Measurements from ENCODE around the gene PRKCB.

The PRKCB gene

DNA sequence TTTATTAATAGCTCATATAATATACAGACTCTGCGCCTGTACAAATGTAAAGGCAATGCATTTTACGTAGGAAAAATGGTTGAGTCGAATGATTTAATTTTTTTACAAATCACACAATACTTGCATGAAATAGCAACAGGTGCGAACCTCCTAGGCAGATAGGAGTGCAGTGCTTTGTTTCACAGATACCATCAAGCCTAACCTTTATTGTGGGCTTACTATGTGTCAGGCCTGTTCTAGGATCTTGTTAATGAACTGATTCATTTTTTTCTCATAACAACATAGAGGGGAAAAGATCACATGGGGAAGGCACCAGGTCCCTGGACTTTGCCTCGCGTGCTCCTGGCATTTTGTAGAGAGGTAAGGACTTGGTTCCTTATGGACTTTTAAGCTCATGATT lies 107.8 kb downstream of the PRKCB start:
- DNase-seq (ENCODE audit: low read depth) = no peak

DNA sequence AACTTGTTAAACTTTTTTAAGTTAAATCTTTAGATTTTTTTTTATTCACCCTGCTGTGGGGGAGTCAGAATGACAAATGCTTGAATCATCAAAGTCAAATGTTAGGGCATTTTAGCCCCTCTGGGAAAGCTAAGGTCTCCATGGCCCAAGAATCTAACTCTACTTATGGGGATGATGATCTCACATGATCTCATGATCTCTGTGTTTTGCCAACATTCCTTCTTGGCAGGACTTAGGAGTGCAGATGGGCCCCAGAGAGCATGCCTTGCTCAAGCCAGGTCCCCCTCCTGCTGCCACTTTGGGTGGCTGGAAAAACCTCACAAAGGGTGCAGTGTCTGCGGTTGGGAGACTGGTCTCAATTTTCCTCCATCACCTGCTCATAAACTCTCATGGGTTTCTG lies 108.6 kb downstream of the PRKCB start:
- no peak for DNase-seq (ENCODE audit: low read depth)

DNA sequence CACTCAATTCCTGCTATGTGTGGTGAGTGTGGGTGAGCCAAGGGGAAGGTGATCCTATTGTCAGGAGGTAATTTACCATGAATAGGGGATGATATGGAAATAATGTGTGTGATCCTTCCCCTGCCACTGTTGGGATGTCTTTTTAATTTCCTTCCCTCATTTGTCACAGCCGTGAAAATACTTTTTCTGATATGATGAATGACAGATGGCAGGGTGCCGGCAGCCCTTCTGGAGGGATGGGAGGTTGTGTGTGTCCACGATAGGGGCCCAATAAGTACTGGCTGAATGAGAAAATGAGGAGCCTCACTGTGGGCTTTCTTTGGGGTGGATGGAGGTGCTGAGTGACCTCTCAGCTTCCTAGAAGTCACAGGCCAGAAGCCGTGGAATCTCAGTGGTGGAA lies 109.5 kb downstream of the PRKCB start:
- DNase-seq (ENCODE audit: low read depth) = no peak

DNA sequence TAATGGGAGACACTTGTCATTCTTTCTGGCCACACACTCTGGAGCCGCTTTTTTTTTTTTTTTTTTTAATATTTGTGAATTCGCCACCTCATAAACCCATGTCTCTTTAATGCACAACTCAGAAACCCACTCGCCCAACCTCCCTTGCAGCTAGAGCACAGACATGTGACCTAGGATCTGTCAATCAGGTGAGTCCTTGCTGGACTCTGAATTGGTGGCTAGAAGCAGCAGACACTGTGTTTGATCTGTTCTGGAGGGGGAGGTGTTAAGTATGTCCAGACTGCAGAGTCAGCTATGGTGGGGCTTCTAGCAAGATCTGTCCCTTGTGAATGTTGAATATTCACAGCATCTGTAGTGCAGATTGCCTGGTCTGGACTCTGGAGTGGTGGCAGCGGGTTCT lies 112.1 kb downstream of the PRKCB start:
- DNase-seq (ENCODE audit: low read depth) = no peak

DNA sequence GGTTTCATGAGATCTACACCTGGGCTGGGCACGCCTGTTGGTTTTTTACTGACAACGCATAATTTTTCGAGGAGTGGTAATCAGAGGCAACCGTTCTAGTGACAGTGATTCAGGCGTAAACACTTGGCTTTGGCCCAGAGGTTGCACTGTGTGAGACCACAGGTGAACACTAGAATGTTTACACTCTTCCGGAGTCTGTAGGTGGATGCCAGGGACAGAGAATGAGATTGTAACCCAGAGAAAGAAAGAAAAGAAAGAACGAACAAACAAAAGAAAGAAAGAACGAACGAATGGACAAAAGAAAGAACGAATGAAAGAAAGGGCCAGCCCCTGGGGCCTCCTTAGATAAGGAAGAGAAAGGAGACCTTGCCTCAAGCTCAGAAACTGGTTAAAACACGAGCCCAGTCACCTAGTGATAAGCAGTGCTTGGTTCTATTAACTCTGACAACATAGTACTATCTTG lies 113.2 kb downstream of the PRKCB start:
- no peak for DNase-seq (ENCODE audit: low read depth)

DNA sequence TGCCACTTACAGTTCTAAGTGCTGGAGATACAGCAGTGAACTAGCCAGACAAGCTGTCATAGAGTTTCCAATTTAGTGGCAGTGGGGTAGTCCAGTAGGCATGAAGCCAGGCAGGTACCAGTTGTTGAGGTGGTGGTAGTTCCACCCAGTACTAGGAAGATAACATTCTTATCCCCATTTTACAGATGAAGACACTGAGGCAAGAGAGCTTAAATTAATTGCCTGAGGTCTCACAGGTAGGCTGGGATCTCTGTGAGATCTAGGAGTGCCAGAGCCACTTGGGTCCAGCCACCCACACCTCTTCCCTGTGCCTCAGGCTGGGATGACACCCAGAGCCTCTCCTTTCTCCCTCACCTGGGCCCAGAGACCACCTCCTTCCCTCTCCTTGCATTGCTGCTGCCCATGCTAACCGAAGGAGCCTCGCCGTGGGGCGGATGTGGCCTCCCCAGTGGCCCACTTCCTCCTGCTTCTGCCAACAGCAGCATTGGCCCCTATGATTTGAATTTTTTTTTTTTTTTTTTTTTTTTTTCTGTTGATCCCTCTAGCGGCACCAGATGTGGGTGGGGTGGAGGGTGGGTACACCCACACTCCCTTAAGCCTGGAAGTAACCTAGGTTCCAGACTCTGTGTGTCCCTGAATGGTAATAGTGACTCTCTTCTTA lies 114.0 kb downstream of the PRKCB start:
- no peak for DNase-seq (ENCODE audit: low read depth)

DNA sequence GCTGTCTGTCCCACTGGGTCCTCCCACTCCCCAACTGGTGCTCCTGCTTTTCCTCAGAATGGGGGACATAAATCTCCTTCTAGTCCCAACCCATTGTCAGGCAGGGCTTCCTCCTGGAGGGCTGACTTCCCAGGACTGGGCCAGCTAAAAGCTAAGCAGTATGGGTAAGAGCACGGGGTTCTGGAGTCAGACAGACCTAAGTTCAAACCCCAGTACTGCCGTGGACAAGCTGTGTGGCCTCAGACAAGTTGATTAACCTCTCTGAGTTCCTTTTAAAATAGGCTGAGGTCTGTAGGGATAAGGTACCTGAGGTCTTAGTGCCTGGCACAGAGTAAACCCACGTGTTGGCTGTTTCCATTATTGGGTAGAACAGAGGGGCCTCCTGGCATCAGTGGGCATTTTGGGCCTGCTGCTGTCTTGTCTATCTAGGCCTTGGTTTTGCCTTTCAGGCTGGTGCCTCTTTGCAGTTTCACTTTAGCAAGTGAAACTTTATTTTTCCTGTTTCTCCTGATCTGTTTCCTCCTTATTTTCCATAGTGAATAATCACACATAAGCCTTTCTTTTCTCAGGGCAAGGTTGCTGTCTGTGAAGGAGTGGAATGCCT lies 114.6 kb downstream of the PRKCB start:
- DNase-seq (ENCODE audit: low read depth) = no peak

DNA sequence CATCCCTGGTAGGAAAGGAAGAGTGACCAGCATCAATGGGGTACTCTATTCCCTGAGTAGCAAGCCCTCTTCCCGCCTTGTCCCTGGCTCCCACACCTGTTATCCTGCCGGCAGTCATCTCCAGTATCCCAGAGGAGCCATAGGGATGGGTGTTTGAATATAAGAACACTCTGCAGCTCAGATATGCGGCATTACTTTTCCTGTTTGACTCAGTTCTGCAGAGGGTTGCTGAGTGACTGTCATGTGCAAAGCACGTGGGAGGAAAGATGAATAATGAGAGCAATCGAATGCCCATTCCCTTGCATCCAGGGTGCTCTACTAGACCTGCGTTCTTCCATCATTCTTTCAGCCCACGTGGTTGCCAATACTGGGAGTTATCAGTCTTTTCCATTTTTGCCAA lies 115.1 kb downstream of the PRKCB start:
- DNase-seq (ENCODE audit: low read depth) = no peak

DNA sequence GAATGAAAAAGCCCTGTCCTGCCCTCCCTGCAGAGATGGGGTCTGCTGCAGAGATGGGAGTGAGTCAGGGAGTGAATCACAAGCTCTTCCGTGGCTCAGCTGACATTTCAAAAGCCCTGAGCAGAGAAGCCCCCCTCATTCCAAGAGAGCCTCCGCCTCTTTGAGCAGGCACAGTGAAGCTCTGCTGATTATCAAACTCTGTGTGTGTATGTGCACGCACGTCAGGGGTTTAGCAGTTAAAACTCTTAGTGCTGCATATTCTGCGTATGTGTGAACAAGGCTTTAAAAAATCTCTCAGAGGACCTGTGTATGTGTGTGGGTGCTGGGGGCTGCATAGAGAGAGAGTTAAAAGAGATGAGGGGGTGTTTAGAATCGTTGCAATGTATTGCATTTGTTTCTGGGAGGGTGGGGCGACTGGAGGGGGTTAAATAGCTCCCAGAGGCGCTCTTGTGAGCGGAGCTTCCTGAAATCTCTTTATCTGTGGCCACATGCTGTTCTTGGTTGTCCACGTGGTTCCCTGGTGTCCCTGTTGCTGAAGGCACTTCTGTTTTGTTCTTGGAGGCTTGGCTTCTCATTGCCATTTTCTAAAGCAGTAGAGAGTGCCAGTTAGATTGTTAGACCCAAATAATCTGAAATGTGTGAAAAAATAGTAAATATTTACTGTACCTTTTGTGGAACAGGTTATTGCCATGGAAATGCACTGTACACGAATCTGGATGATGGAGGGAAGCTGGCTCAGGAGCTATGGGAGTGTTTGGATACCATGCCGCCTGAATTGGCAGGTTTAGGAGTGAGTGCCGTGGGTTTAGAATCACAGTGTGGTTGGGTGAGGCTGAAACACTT lies 116.6 kb downstream of the PRKCB start:
- DNase-seq (ENCODE audit: low read depth) = no peak

DNA sequence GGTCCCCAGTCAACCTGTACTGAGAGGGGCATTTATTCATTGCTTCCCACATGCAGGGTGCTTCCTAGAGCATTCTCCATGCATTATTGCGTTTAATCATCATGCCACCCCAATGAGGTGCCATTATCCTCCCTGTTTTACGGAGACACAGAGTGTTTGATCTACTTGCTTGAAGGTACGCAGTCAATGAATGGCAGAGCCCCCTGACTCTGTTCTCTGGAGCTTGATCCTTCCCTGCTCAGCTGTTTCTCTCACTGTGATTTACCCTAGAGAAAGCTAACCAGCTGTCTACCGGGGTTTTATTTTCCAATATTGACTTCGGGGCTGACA lies 117.2 kb downstream of the PRKCB start:
- DNase-seq (ENCODE audit: low read depth) = no peak

DNA sequence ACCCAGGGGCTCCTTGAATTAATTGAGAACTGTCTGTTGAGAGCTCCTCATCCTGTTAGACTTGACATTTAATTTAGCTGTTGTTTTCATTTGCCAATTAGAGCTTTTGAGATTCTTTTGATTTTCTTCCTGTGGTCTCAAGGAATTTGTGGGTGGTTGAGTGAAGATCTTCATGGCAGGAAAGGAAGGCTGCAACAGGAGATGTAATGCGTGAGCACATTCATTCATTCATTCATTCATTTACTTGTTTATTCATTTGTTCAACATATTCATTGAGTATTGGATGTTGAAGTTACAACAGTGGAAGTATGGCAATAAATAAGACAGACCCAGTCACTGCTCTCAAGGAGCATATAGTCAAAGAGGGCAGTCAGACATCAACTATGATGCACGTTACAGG lies 117.7 kb downstream of the PRKCB start:
- DNase-seq (ENCODE audit: low read depth) = no peak

DNA sequence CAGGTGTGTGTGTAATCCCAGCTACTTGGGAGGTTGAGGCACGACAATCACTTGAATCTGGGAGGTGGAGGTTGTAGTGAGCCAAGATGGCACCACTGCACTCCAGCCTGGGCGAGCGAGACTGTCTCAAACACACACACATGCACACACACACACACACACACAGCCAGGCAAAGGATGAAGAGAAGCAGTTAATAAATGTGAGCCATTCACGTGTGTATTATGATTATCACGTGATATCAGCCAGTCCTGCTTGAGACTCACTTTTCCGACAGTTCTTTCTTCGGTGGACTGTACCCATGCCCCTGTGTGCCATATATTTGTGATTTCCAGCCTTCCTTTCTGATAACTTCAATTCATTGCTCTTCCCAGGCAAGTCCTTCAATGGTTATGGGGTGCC lies 119.3 kb downstream of the PRKCB start:
- DNase-seq (ENCODE audit: low read depth) = no peak

DNA sequence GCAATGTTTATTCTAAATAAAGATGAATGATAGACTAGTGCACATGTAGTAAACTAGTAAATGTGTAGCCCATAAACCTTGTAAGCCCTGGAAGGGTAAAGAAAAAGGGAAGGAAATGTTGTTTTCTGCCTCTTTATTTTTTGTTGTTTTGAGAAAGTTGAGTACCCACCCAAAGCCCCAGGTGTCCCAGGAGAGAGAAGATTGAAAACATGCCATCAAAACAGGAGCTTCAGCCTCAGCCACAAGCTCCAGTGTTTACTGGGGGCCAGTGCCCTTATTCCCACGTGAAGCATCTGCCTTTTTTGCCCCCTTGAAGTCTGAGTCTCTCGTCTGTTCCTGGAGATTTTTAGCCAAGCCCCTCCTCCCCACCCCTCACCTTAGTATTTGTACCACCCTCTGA lies 121.5 kb downstream of the PRKCB start:
- no peak for DNase-seq (ENCODE audit: low read depth)

DNA sequence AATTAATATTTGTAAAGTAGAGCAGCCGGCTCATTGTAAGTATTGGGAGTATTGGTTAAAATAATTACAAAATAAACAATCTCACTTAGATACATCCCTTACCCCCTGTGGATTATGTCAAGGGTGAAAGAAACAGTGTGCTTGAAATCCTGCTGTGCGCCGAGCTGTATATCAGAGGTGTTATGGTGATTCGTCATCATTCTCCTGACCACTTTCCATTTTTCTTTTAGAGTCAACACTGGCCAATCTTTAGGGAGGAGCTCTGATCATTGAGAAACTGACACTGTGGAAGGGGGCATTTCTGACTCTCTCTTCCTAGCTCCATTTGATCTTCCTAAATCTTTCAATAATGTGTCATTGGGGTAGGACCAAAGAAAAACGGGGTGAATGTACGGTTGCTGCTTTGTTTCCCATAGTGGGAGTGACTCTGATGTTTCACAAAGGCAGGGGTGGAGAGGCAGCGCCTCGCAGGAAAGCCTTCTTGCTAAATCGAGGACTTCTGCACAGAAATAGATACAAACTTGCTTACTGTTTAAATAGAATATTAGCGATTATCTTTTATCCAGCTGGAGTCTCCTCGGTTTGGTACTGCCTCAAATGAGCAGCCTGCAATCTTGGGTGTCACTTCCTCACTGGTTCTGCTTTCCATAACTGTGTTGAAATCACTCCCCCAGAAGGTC lies 123.4 kb downstream of the PRKCB start:
- DNase-seq (ENCODE audit: low read depth) = no peak

DNA sequence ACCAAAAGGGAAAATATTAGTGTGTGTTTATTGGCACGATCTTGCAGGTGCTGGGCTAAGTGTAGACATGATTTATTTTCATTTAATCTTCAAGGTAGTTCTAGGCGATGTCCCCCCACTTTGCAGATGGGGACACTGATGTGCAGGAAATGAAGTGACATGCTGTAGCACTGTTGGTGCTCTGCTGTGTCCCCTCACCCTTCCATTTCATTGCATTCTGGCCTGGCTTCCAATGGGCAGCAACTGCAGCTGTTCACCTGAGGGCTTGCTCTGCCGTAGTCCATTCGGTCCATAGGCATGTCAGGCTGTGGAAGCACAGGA lies 123.9 kb downstream of the PRKCB start:
- DNase-seq (ENCODE audit: low read depth) = no peak

DNA sequence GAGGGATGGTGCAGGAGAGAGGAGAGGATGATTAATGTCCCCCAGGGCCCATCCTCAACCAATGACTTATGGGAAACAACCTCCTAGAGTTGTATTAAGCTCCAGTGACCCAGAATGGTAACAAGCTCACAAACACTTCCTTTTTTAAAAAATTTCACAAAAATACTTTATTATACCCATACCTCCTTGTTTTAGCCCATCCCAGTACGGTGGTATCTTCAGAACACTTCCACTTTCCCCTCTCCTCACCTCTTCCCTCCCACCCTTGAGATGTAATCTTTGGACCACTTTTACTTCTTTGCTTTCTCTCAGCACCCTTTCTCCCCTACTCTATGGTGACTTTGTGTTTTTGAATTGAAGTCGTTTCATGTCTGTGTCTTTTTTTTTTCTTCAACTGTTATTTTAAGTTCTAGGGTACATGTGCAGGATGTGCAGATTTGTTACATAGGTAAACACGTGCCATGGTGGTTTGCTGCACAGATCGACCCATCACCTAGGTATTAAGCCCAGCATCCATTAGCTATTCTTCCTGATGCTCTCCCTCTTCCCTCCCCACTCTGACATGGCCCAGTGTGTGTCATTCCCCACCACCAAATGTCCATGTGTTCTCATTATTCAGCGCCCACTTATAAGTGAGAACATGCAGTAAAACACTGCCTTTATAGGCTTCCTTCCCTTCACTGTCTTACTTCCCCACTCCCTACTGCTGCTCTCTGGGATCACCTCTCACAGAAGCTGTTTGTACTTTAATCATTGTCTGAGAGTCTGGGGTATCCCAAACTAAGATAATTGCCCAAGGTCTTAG lies 124.5 kb downstream of the PRKCB start:
- no peak for DNase-seq (ENCODE audit: low read depth)

DNA sequence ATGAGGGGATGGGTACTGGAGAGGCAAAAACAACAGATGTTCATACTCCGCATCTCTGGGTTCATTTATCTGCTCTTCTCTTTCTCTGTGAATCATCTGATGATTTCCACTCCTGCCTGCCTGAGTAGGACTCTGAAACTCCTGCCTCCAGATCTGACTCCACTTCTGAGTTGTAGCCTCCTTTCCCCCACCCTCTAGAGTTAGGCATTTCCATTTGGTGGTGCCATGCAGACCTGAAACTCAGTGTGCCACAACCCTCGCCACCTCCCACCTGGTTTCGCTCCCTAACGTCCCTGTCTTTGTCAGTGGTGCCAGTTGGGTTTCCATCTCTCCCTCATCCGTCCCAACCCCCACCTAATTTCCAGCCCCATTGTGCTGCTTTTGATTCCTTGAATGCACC lies 126.2 kb downstream of the PRKCB start:
- DNase-seq (ENCODE audit: low read depth) = no peak

DNA sequence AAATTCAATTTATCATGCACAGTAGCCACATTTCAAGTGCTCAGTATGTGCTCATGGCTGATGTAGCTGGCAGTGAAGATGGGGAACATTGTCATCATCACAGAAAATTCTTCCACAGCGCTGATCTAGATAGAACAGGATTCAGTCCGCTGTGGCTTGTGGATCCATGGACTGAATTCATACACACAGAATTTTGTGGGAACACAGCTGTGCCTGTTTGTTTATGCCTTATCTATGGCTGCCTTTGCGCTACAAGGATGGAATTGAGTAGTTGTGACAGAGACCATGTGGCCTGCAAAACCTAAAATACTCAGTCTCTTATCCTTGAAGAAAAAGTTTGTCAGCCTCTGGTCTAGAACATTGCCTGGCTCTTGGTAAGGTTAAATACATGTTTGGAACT lies 128.4 kb downstream of the PRKCB start:
- DNase-seq (ENCODE audit: low read depth) = no peak

DNA sequence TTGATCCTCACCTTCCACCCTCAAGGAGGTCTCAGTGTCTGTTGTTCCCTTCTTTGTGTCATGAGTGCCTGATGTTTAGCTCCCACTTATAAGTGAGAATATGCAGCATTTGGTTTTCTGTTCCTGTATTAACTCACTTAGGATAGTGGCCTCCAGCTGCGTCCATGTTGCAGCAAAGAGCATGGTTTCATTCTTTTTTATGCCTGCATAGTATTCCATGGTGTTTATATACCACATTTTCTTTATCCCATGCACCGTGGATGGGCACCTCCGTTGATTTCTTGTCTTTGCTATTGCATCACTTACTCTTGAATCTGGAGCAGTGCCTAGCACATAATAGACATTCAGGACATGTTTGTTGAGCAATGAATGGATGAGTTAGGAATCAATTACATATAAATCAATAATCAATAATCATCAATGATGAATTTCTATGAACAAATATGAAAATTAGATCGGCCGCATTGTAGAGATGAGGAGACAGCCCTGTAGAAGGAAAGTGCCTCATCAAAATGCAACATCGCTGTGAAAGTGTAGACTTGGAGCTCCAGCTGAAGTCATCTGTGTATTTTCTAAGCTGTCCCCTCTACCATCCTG lies 129.5 kb downstream of the PRKCB start:
- no peak for DNase-seq (ENCODE audit: low read depth)

DNA sequence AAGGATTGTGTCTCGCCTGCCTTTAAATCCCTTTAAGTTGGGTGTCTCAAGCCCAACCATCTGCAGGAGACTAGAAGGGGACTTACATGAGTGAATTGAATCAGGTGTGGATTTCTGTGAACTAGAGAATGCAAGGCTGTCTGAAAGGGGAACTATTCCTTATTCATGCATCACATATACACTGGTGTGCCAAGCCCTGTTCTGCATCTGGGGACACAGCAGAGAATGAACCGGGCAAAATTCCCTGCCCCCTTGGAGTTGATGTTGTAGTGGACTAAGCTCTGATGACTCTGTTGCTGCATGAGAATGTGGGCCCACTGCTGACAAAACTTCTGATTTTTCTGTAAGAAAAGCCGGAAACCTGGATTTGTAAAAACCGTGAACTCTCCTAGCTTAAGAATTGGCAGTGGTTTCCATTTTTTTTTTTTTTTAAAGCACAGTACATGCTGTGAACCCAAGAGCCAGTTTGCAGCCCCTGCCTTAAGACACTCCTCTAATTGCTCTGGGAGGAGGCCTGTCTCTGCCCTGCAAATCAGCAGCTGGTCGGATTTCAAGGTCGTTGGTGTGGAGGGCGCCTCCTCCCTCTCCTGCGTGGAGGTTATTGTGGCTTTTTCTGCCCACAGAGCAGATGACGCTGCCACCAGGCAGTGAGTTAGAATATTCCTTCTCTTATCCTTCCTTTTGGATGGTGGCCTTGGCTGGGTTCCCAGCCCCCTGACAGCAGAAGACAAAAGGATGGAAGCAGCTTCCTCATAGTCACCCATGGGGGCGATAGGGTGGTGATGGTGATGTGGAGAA lies 131.0 kb downstream of the PRKCB start:
- no peak for DNase-seq (ENCODE audit: low read depth)

DNA sequence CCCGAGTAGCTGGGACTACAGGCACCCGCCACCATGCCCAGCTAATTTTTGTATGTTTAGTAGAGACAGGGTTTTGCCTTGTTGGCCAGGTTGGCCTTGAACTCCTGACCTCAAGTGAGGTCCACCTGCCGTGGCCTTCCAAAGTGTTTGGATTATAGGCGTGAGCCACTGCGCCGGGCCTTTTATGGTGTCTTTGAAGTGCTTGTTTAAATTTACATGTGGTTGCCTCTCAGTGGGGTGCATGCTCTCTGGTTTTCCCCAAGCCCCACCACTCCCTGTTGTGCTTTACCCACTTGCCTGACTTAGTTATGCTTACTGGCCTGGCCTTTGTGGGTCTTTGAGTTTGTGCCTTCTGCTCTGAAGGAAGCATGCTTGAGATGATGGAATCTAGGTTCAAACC lies 132.0 kb downstream of the PRKCB start:
- DNase-seq (ENCODE audit: low read depth) = no peak

Measured in GM04504 (cell line).